Cardiac muscle cell (in vitro differentiated cells and primary cell): ENCODE results near the gene MIA2. TPM values are rescaled to one million over a fixed set of nuclear protein-coding genes. Genes with fewer than 3 reads are reported as not detected.
"Not testable (repeated sequence)": the region's sequence is repeated elsewhere in the genome, so short reads cannot be mapped to it uniquely, and the experiment has no call there.

Source experiments
- DNase-seq, 2 donors: peaks; one replicate each; pipeline versions ENCODE4 v3.0.0 to v3.0.0-alpha.2; 2010 to 2017; ENCODE audit warnings: low read depth in 1 of 2, low spot score in 1 of 2
- H3K27ac ChIP-seq: fragments of 200-600 bp; sonication (generic); 2 replicates; pipeline ENCODE4 v1.5.1; 2016
- H3K27me3 ChIP-seq: fragments of 200-600 bp; sonication (generic); 2 replicates; pipeline ENCODE4 v1.6.0; 2016; ENCODE audit warnings: control low read depth
- H3K36me3 ChIP-seq: fragments of 200-600 bp; sonication (generic); 2 replicates; pipeline ENCODE4 v1.5.1; 2016; ENCODE audit warnings: control low read depth
- H3K4me1 ChIP-seq: fragments of 200-600 bp; sonication (generic); 2 replicates; pipeline ENCODE4 v1.8.1; 2017; ENCODE audit warnings: low read depth, mild to moderate bottlenecking, mixed run types
- H3K4me3 ChIP-seq: fragments of 200-600 bp; sonication (generic); 2 replicates; pipeline ENCODE4 v1.5.1; 2016; ENCODE audit warnings: mild to moderate bottlenecking
- H3K9me3 ChIP-seq: fragments of 200-600 bp; sonication (generic); 2 replicates; pipeline ENCODE4 v1.5.1; 2017; ENCODE audit warnings: low read depth, mild to moderate bottlenecking, control low read depth
- polyA plus RNA-seq: library from polyadenylated mRNA; unstranded; fragments of >200 nt; fragmentation: Nextera tagmentation; extraction: Ambion mirVana; gene quantifications from 2 replicates; pipeline ENCODE4 v1.2.1, GENCODE V29; 2016
- total RNA-seq: library from RNA; depleted of rRNA; stranded (reverse); fragments of >200 nt; gene quantifications from 2 replicates; pipeline ENCODE4 v1.2.3, GENCODE V29; 2016
- TF ChIP-seq, protein P1 (sequence below): IDR thresholded peaks from 2 replicates; pipeline ENCODE4 v1.5.1; 2012; ENCODE audit warnings: low read depth, mild to moderate bottlenecking, low read length

MIA2 gene
- total and polyA plus RNA-seq, 2 experiments from 2014 or later = 14.4 to 20.6 TPM

DNA sequence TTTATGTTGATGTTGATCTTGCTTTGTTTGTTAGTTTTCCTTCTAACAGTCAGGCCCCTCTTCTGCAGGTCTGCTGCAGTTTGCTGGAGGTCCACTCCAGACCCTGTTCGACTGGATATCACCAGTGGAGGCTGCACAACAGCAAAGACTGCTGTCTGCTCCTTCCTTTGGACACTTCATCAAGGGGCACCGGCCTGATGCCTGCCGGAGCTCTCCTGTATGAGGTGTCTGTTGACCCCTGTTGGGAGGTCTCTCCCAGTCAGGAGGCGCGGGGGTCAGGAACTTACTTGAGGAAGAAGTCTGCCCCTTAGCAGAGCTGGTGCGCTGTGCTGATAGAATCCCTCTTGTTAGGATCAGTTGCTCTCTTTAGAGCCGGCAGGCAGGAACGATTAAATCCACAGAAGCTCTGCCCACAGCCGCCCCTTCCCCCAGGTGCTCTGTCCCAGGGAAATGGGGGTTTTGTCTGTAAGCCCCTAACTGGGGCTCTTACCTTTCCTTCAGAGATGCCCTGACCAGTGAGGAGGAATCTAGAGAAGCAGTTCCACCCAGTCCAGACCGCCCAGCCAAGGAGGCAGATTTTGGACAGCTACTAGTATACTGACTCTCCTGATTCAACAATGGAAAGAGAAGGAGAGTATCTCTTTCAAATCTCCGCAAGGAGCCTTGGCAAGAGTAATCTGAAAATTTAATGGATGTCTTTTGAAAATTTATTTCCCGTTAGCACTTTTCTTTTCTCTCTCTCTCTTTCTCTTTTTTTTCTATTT, 25.2 kb downstream of the MIA2 start:
- Histone ChIP-seq H3K4me3 (no peak overlapping the region), H3K27ac (no peak overlapping the region), H3K36me3 (no peaks in the 10 kb centered on the region), H3K27me3 (no peaks in the 10 kb centered on the region), H3K4me1 (no peaks in the 10 kb centered on the region), H3K9me3 (no peaks in the 10 kb centered on the region)
- no peak for DNase-seq
- TF ChIP-seq, protein P1, sequence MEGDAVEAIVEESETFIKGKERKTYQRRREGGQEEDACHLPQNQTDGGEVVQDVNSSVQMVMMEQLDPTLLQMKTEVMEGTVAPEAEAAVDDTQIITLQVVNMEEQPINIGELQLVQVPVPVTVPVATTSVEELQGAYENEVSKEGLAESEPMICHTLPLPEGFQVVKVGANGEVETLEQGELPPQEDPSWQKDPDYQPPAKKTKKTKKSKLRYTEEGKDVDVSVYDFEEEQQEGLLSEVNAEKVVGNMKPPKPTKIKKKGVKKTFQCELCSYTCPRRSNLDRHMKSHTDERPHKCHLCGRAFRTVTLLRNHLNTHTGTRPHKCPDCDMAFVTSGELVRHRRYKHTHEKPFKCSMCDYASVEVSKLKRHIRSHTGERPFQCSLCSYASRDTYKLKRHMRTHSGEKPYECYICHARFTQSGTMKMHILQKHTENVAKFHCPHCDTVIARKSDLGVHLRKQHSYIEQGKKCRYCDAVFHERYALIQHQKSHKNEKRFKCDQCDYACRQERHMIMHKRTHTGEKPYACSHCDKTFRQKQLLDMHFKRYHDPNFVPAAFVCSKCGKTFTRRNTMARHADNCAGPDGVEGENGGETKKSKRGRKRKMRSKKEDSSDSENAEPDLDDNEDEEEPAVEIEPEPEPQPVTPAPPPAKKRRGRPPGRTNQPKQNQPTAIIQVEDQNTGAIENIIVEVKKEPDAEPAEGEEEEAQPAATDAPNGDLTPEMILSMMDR = no peak

DNA sequence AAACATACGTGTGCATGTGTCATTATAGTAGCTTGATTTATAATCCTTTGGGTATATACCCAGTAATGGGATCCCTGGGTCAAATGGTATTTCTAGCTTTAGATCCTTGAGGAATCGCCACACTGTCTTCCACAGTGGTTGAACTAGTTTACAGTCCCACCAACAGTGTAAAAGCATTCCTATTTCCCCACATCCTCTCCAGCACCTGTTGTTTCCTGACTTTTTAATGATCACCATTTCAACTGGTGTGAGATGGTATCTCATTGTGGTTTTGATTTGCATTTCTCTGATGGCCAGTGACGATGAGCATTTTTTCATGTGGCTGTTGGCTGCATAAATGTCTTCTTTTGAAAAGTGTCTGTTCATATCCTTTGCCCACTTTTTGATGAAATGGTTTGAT, 26.4 kb downstream of the MIA2 start:
- not testable (repeated sequence) for DNase-seq, H3K4me1 ChIP-seq, H3K9me3 ChIP-seq, H3K36me3 ChIP-seq, H3K27ac ChIP-seq, H3K27me3 ChIP-seq, H3K4me3 ChIP-seq

DNA sequence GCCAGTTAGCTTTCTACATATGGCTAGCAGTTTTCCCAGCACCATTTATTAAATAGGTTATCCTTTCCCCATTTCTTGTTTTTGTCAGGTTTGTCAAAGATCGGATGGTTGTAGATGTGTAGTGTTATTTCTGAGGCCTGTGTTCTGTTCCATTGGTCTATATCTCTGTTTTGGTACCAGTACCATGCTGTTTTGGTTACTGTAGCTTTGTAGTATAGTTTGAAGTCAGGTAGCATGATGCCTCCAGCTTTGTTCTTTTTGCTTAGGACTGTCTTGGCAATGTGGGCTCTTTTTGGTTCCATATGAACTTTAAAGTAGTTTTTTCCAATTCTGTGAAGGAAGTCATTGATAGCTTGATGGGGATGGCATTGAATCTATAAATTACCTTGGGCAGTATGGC, 28.5 kb downstream of the MIA2 start:
- H3K27me3 ChIP-seq, H3K4me1 ChIP-seq, H3K4me3 ChIP-seq, H3K9me3 ChIP-seq, H3K27ac ChIP-seq, DNase-seq, H3K36me3 ChIP-seq: not testable (repeated sequence)

DNA sequence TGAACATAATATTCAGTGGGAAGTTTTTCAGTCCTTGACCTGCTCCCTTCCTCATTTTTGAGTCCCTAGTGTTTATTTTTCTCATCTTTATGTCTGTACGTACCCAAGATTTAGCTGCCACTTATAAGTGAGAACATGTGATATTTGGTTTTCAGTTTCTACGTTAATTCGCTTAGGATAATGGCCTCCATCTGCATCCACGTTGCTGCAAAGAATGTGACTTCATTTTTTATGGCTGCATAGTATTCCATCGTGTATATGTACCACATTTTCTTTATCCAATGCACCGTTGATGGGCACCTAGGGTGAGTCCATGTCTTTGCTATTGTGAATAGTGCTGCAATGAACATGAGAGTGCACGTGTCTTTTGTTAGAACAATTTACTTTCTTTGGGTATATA, 30.3 kb downstream of the MIA2 start:
- TF ChIP-seq, protein P1 = no peak
- H3K27ac ChIP-seq = no peak overlapping the region
- no peaks in the 10 kb centered on the region for H3K9me3 ChIP-seq
- H3K27me3 ChIP-seq = no peaks in the 10 kb centered on the region
- peaks cover 12% of the 10 kb centered on the region for H3K4me1 ChIP-seq
- no peak overlapping the region for H3K4me3 ChIP-seq
- no peak for DNase-seq
- H3K36me3 ChIP-seq = no peaks in the 10 kb centered on the region

DNA sequence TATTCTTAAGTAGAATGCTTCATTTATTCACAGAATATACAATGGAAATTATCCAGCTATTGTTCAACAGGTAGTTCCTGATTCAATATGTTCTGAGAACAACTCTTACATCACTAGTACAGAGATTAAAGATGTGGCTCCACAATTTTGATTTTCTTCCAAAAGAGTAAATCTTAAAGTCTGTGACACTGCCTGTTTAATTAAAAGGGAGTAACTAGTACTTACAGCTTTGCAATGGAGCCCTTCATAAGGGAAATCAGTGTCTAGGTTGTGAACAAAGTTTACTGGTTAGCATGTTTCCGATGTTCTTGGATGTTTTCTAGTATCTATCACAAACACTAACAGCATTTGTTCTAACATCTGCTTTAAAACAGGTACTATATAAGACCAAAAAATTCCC, 30.8 kb downstream of the MIA2 start:
- peaks cover 12% of the 10 kb centered on the region for H3K4me1 ChIP-seq
- TF ChIP-seq, protein P1 = no peak
- H3K9me3 ChIP-seq = no peaks in the 10 kb centered on the region
- DNase-seq = peak in 1 of 2 donors; percentile 53
- H3K4me3 ChIP-seq = no peak overlapping the region
- no peaks in the 10 kb centered on the region for H3K36me3 ChIP-seq
- no peaks in the 10 kb centered on the region for H3K27me3 ChIP-seq
- H3K27ac ChIP-seq = no peak overlapping the region

DNA sequence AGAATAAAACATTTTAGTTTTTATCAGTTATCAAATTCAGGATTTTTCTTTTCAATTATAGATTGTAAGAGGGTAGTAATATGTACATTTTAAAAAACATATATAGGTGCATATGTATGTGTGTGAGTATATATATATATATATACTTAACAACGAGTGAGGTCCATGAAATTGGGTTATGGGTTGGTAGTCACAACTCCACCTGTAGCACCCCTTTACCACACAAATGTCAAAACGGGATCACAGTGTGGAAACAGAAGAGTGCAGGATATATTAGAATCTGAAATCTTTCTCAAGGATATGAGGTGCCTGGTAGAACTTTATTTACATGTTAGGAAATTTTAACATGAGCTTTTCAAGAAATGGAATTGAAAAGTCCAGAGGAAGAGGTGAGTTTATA, 31.3 kb downstream of the MIA2 start:
- H3K9me3 ChIP-seq = no peaks in the 10 kb centered on the region
- H3K27ac ChIP-seq = peak overlapping the region; percentile 93
- no peaks in the 10 kb centered on the region for H3K27me3 ChIP-seq
- H3K36me3 ChIP-seq = no peaks in the 10 kb centered on the region
- TF ChIP-seq, protein P1 = no peak
- H3K4me3 ChIP-seq = peak overlapping the region; percentile 59
- peaks cover 12% of the 10 kb centered on the region for H3K4me1 ChIP-seq
- peak; percentile 22 to 81 for DNase-seq
